Retinal pigment epithelial cell (primary cell): ENCODE results near the gene CCDC33.

Source experiments
- DNase-seq: peaks from one replicate; pipeline ENCODE4 v3.0.0-alpha.2; 2010; ENCODE audit warnings: low read depth
- H3K4me3 ChIP-seq: 2 replicates; pipeline ENCODE4 v1.5.1; 2011; ENCODE audit warnings: mild to moderate bottlenecking, low read length, control low read depth, moderate library complexity
- TF ChIP-seq, protein P1 (sequence below): conservative IDR thresholded peaks from 2 replicates; pipeline ENCODE4 v1.5.1; 2011; ENCODE audit warnings: low read depth, low read length, control low read depth, inconsistent platforms

CCDC33 gene

GRCh38 chr15:74303741-74304309, 67.7 kb downstream of the CCDC33 start:
- no peak overlapping the region for H3K4me3 ChIP-seq
- no peak for DNase-seq
- TF ChIP-seq, protein P1, sequence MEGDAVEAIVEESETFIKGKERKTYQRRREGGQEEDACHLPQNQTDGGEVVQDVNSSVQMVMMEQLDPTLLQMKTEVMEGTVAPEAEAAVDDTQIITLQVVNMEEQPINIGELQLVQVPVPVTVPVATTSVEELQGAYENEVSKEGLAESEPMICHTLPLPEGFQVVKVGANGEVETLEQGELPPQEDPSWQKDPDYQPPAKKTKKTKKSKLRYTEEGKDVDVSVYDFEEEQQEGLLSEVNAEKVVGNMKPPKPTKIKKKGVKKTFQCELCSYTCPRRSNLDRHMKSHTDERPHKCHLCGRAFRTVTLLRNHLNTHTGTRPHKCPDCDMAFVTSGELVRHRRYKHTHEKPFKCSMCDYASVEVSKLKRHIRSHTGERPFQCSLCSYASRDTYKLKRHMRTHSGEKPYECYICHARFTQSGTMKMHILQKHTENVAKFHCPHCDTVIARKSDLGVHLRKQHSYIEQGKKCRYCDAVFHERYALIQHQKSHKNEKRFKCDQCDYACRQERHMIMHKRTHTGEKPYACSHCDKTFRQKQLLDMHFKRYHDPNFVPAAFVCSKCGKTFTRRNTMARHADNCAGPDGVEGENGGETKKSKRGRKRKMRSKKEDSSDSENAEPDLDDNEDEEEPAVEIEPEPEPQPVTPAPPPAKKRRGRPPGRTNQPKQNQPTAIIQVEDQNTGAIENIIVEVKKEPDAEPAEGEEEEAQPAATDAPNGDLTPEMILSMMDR, result no peak

DNA sequence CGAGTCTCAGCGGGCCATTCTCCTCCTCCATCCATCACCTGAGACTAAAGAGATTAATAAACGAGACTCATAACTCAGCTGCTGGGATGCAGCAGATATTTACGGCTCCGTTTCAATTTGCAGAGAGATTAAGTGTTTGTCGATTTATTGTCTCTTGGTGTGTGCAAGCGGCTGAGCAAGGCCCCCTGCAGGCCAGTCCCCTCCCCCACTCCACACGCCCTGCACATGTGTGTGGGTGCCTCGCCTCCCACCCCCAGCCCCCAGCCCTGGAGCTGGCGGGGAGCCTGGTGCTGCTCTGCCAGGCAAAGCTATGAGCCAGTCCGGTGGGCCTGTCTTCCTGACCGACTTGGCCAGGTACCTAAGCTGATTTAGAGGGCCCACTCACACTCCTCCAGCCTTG, 68.3 kb downstream of the CCDC33 start:
- TF ChIP-seq, protein P1, result no peak
- H3K4me3 ChIP-seq, result no peak overlapping the region
- no peak for DNase-seq

- TF ChIP-seq, protein P1, result no peak
- no peak overlapping the region for H3K4me3 ChIP-seq
- no peak for DNase-seq
These were observed 69.6 kb downstream of the CCDC33 start for GRCh38 chr15:74305687-74306086.

DNA sequence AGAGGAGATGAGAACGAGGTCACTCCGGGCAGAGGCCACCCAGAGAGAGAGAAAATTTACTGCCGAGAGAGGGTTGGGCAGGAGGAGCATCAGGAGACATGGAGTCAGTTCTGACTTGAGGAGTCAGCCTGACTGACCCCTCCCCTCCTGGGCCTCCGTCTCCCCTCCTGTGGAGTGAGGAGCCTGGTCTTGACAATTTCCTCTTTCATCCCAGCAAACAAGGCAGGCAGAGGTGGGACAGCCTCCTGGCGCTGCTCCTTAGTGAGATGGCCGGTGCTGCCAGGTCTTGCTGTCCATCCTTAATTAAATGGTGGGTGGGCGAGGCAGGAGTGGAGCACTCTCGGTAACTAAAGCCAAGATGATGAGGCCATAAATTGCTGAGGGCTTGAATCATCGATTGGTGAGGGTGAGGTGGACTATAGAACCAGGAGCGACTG, 70.7 kb downstream of the CCDC33 start:
- TF ChIP-seq, protein P1, result no peak
- DNase-seq, result no peak
- no peak overlapping the region for H3K4me3 ChIP-seq

DNA sequence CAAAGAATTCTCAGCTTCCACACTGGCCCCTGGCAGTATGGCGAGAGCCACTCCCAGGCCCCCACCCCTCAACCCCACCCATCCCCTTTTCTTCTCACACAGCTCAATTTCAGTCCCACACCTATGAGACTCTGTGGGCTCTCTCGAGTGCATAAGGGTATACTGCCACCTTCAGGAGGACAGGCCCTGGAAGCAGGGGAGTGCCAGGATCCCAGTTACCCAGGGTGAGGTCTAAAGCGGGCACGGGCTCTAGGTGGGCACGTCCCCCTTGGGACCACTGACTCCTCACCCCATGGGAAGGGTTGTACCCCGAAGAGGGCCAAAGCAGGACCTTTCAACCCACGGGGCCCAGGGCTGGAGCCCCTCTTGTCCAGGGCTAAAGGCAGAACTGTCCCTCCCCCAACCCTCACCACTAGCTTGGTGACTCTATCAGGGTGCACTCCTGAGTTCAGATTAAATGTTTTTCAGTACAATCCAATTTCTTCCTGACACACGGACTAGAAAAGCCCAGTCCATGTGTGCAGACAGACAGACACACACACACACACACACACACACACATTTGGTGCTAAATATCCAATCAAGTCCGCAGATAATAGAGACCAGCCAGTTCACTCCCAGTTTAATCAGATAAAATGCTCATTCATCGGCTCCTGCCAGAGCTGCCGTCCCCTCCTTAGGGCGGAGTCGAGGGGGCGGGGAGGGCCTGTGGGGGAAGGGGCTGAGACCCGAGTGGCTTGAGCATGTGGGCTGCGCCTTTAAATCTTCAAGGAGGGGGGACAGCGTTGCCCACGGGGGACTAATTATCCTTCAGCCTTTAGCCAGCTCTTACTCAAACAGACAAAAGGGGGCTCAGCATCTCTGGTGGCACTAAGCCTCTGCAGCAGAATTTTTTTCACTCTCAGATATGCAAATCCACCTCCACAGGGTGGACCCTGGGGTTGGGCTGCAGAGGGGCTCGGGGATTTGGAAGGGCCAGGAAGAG, 72.0 kb downstream of the CCDC33 start:
- H3K4me3 ChIP-seq, result no peak overlapping the region
- TF ChIP-seq, protein P1, result peak; percentile 90
- peak; percentile 20 for DNase-seq

DNA sequence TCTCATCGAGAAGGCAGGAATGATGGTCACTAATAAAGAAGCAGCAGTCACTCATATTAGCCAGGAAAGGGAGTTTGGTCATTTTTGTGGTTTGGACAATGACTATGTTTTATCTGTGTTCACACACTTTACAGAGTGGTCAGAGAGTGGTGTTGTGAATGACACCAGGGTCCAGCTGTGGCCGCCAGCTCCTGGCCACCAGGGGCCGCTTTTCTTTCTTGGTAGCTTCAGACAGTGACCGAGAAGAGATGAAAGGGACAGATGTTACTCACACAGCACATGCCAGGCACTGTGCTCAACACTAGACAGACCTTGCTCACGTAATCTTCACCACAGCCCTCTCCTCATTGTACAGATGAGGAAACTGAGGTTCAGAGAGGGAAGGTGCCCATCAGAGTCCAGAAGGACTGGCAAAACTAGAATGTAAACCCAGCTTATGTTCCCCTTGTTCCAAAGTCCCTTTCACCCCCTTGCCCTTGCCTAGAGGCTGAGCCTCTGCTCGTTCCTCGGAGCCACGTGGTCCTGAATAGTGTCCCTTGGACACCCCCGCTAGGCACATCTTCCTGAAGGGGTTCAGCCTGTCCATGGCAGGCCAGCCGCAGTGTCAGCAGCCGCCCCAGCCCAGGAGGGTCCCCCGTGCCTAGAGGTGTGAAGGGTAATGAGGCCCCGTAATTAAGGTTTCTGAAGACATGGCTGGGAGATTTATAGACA, 75.8 kb downstream of the CCDC33 start:
- no peak overlapping the region for H3K4me3 ChIP-seq
- no peak for DNase-seq
- TF ChIP-seq, protein P1, result peak; percentile 42
